Coronary artery (tissue), 2 donors: ENCODE data around the gene THSD7A.
"Not testable (repeated sequence)": the region's sequence is repeated elsewhere in the genome, so short reads cannot be mapped to it uniquely, and the experiment has no call there.

ENCODE experiments used
- DNase-seq: peaks from one replicate; pipeline ENCODE4 v3.0.0-alpha.2; 2017; ENCODE audit warnings: low spot score
- H3K27ac ChIP-seq, 2 donors: fragments of 200-600 bp; sonication (generic); one replicate each; pipeline ENCODE4 v1.5.1; 2016 to 2019
- H3K4me3 ChIP-seq: fragments of 200-600 bp; sonication (generic); 2 replicates; pipeline ENCODE4 v1.5.1; 2016; ENCODE audit warnings: mild to moderate bottlenecking, moderate library complexity
- TF ChIP-seq, protein P1 (sequence below): fragments of 200-600 bp; sonication (generic); IDR thresholded peaks from one replicate; pipeline ENCODE4 v1.5.1; 2019; ENCODE audit warnings: antibody characterized with exemption

The THSD7A gene

GRCh38 chr7:11538751-11539299 is 293.2 kb downstream of the THSD7A start:
- TF ChIP-seq, protein P1, sequence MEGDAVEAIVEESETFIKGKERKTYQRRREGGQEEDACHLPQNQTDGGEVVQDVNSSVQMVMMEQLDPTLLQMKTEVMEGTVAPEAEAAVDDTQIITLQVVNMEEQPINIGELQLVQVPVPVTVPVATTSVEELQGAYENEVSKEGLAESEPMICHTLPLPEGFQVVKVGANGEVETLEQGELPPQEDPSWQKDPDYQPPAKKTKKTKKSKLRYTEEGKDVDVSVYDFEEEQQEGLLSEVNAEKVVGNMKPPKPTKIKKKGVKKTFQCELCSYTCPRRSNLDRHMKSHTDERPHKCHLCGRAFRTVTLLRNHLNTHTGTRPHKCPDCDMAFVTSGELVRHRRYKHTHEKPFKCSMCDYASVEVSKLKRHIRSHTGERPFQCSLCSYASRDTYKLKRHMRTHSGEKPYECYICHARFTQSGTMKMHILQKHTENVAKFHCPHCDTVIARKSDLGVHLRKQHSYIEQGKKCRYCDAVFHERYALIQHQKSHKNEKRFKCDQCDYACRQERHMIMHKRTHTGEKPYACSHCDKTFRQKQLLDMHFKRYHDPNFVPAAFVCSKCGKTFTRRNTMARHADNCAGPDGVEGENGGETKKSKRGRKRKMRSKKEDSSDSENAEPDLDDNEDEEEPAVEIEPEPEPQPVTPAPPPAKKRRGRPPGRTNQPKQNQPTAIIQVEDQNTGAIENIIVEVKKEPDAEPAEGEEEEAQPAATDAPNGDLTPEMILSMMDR: no peak

GRCh38 chr7:11533229-11533820 is 298.7 kb downstream of the THSD7A start:
- no peak overlapping the region for H3K4me3 ChIP-seq
- TF ChIP-seq, protein P1: no peak
- H3K27ac ChIP-seq: no peak overlapping the region
- DNase-seq: no peak

More at GRCh38 chr7:11538751-11539299, 293.2 kb downstream of the THSD7A start:
- Histone ChIP-seq H3K4me3 (no peak overlapping the region), H3K27ac (no peak overlapping the region)
- no peak for DNase-seq

DNA sequence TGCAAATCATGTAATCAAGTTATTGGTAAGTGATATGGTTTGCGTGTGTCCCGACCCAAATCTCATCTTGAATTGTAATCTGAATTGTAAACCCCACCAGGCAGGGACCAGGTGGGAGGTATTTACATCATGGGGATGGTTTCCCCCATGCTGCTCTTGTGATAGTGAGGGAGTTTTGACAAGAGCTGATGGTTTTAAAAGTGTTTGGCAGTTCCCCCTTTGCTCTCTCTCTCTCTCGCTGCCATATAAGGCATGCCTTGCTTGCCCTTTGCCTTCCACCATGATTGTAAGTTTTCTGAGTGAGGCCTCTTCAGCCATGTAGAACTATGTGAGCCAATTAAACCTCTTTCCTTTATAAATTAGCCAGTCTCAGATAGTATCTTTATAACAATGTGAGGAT is 302.6 kb downstream of the THSD7A start:
- DNase-seq: no peak
- no peak overlapping the region for H3K27ac ChIP-seq
- TF ChIP-seq, protein P1: no peak
- H3K4me3 ChIP-seq: no peak overlapping the region

- H3K4me3 ChIP-seq: no peak overlapping the region
- no peak overlapping the region for H3K27ac ChIP-seq
- no peak for DNase-seq
- TF ChIP-seq, protein P1: no peak
Observed at GRCh38 chr7:11527707-11528106, 304.3 kb downstream of the THSD7A start.

DNA sequence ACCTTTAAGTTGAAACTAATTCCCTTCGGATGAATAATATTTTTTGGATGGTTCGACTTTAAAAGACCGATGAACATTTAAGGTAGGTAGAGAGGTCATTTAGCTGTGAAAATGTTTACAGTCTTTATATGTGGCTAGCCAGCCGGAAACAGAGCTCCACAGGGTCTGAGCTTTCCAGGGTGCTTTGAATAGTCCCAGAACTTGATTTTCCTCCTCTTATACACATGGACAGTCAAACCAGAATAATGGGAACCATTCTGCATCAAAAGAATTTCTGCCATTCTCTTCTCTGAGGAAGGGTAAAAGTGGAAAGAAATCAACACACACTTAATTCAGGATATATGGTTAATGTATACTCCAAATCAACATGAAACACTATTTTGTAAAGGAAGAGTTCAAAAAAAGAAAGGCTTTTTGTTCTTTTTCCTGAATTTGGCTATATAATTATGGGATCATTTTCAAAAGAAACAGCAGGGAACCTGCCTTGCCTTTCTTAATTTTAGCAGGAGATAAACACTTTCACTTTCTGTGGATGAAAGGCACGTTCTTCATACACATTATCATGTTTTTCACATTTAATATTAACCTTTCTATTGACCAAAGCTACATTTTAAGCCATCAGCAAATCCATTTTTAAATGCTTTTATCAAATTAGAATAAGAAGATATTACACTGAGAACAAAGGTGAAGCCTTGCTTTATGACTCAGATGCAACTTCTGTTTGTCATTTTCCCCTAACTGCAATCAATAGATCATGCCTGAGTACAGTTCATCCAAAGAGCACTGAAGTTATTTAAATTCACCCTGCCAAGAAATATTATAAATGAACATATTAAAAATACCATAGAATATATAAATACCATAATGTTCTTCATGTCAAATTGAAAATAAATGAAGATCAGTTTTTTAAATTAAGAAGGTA is 307.3 kb downstream of the THSD7A start:
- DNase-seq: no peak
- TF ChIP-seq, protein P1: no peak
- Histone ChIP-seq H3K4me3 (no peak overlapping the region), H3K27ac (no peak overlapping the region)

GRCh38 chr7:11521964-11522499 is 310.0 kb downstream of the THSD7A start:
- not testable (repeated sequence) for H3K27ac ChIP-seq, DNase-seq
- peak overlapping the region; percentile 18 for H3K4me3 ChIP-seq

DNA sequence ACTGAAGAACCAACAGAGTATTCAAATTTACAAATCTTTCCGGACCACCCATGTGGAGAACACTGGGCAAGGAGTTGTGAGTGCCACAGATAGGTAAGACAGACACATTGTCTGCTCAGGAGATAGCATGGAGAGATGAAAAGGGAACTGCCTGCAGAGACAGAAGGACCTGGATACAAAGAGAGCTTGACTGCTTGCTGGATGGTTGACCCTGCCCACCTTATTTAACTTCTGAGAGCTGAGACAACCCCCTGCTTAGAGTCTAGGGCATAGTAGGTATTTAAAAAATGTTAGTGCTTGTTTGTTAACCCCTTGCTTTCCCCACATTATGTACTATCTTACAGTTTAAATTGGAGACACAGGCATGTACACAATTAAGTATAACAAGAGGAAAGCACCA is 314.1 kb downstream of the THSD7A start:
- H3K4me3 ChIP-seq: no peak overlapping the region
- TF ChIP-seq, protein P1: no peak
- no peak overlapping the region for H3K27ac ChIP-seq
- DNase-seq: no peak
